Uterus (tissue), 2 donors: Measurements from ENCODE around the gene LEF1.

Source experiments
- CTCF ChIP-seq, 4 experiments: fragments of 200-600 bp in 2 of 4; fragments of 450-650 bp in 2 of 4; sonication (generic) in 2 of 4; IDR thresholded peaks; one replicate each; pipeline ENCODE4 v1.5.1; 2016 to 2019; ENCODE audit warnings: antibody characterized with exemption in 4 of 4, mild to moderate bottlenecking in 2 of 4, moderate library complexity in 1 of 4
- POLR2A ChIP-seq, 2 donors: fragments of 450-650 bp; IDR thresholded peaks; one replicate each; pipeline ENCODE4 v1.6.1; 2016; ENCODE audit warnings: antibody characterized with exemption in 2 of 2, mild to moderate bottlenecking in 1 of 2, moderate library complexity in 1 of 2

DNA sequence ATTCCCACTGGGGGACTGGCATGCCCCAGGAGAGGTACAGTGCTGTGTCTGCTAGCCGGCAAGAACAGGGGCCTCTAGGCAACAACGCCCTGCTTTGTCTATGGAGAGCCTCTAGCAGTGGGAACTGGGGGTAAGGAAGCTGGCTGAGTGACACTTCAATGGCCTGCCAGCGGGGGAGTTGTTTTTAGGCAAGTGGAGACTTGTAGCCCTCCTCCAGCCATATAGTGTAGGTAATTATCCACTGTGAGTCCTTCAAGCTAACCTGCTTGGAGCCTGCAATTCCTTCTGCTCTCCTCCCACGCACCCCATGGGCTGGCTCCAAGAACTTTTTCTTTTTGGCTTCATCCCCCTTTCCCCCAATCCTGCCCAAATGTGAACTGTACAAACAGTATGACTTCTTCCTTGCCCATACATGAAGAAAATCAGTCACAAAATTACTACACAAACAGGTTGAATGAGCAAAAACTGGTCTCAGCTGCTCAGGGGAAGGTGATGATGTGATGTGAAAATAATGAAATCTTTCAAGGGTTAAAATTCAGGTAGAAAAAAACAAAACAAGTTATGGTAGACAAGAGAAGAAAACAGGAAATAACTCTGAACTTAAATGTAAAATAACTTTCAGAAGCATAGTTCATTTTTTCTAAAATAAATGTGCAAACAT lies 33.1 kb downstream of the LEF1 start:
- TF ChIP-seq CTCF (IDR thresholded peaks at IDR 0.05): no peak
- TF ChIP-seq POLR2A (IDR thresholded peaks at IDR 0.05): no peak
